GM23338 (cell line): Measurements from ENCODE around the gene CHRM5. TPM values are rescaled to one million over a fixed set of nuclear protein-coding genes. Genes with fewer than 3 reads are reported as not detected.

Experiments
- ATAC-seq: fragments of 200-7000 bp; cut with Tn5 transposase; 3 replicates; pipeline ENCODE4 v1.9.1; 2020
- DNase-seq: peaks from one replicate; pipeline ENCODE4 v3.0.0-alpha.2; 2015; ENCODE audit warnings: low spot score
- H2AFZ ChIP-seq: fragments of 200-600 bp; sonication (generic); 2 replicates; pipeline ENCODE4 v1.8.0; 2016; ENCODE audit warnings: antibody characterized with exemption, mild to moderate bottlenecking, moderate library complexity
- H3F3A ChIP-seq: fragments of 200-600 bp; sonication (generic); replicated peaks from 2 replicates; pipeline ENCODE4 v1.8.0; 2017; ENCODE audit warnings: antibody characterized with exemption, mixed run types, low read depth
- H3K27ac ChIP-seq: fragments of 200-600 bp; sonication (generic); 2 replicates; pipeline ENCODE4 v1.6.1; 2016; ENCODE audit warnings: low read depth
- H3K27me3 ChIP-seq: fragments of 200-600 bp; sonication (generic); 2 replicates; pipeline ENCODE4 v1.8.0; 2016; ENCODE audit warnings: mild to moderate bottlenecking, mixed run types, moderate library complexity; ENCODE audit not compliant: insufficient read depth
- H3K36me3 ChIP-seq: fragments of 200-600 bp; sonication (generic); 2 replicates; pipeline ENCODE4 v1.8.0; 2016; ENCODE audit warnings: mild to moderate bottlenecking; ENCODE audit not compliant: insufficient read depth
- H3K4me1 ChIP-seq: fragments of 200-600 bp; sonication (generic); 2 replicates; pipeline ENCODE4 v1.8.0; 2016; ENCODE audit warnings: mild to moderate bottlenecking, moderate library complexity; ENCODE audit not compliant: insufficient read depth
- H3K4me2 ChIP-seq: fragments of 200-600 bp; sonication (generic); 2 replicates; pipeline ENCODE4 v1.7.1; 2017; ENCODE audit warnings: mixed run types
- H3K4me3 ChIP-seq: fragments of 200-600 bp; sonication (generic); 2 replicates; pipeline ENCODE4 v1.6.1; 2016; ENCODE audit warnings: mixed run types
- H3K79me2 ChIP-seq: fragments of 200-600 bp; sonication (generic); replicated peaks from 2 replicates; pipeline ENCODE4 v1.8.0; 2017; ENCODE audit warnings: mild to moderate bottlenecking; ENCODE audit not compliant: insufficient read depth
- H3K9me2 ChIP-seq: fragments of 200-600 bp; sonication (generic); 2 replicates; pipeline ENCODE4 v1.8.0; 2017; ENCODE audit not compliant: insufficient read depth
- H4K20me1 ChIP-seq: fragments of 200-600 bp; sonication (generic); replicated peaks from 2 replicates; pipeline ENCODE4 v1.8.0; 2017; ENCODE audit warnings: mild to moderate bottlenecking; ENCODE audit not compliant: insufficient read depth
- H3K27ac Mint-ChIP-seq: 2 replicates; pipeline ENCODE4 v1.8.0; 2020; ENCODE audit warnings: inconsistent platforms, mild to moderate bottlenecking, moderate library complexity, mixed read lengths
- H3K27me3 Mint-ChIP-seq: 3 replicates; pipeline ENCODE4 v1.8.0; 2022; ENCODE audit warnings: low read depth, mild to moderate bottlenecking, moderate library complexity, mixed read lengths, inconsistent platforms; ENCODE audit not compliant: insufficient read depth, poor library complexity
- H3K36me3 Mint-ChIP-seq: 3 replicates; pipeline ENCODE4 v1.8.0; 2021; ENCODE audit warnings: low read depth, mild to moderate bottlenecking, inconsistent platforms, moderate library complexity, mixed read lengths
- H3K4me1 Mint-ChIP-seq: 3 replicates; pipeline ENCODE4 v1.8.0; 2020; ENCODE audit warnings: mild to moderate bottlenecking, inconsistent platforms, mixed read lengths
- H3K4me3 Mint-ChIP-seq: 3 replicates; pipeline ENCODE4 v1.8.0; 2021; ENCODE audit warnings: moderate library complexity, mild to moderate bottlenecking, inconsistent platforms, mixed read lengths
- H3K9me3 Mint-ChIP-seq: 3 replicates; pipeline ENCODE4 v1.8.0; 2020; ENCODE audit warnings: moderate library complexity, mild to moderate bottlenecking, inconsistent platforms, mixed read lengths
- CREB1 ChIP-seq: fragments of 250-450 bp; sonication (Bioruptor Pico); IDR thresholded peaks from 2 replicates; pipeline ENCODE4 v1.5.0; 2020; ENCODE audit warnings: low read depth, mild to moderate bottlenecking, moderate library complexity
- EZH2 ChIP-seq: fragments of 200-600 bp; sonication (generic); IDR thresholded peaks from one replicate; pipeline ENCODE4 v1.8.0; 2017; ENCODE audit warnings: antibody characterized with exemption, mild to moderate bottlenecking, low read depth; ENCODE audit not compliant: unreplicated experiment
- JUNB ChIP-seq: IDR thresholded peaks from one replicate; pipeline ENCODE4 v1.6.1; 2016; ENCODE audit warnings: antibody characterized with exemption; ENCODE audit not compliant: unreplicated experiment
- NANOG ChIP-seq: IDR thresholded peaks from 2 replicates; pipeline ENCODE4 v1.6.1; 2016; ENCODE audit warnings: antibody characterized with exemption, borderline replicate concordance
- POLR2AphosphoS5 ChIP-seq: IDR thresholded peaks from 2 replicates; pipeline ENCODE4 v1.6.1; 2016; ENCODE audit warnings: antibody characterized with exemption, low read depth
- STAT1 ChIP-seq: IDR thresholded peaks from one replicate; pipeline ENCODE4 v1.6.1; 2016; ENCODE audit warnings: antibody characterized with exemption; ENCODE audit not compliant: unreplicated experiment
- ZNF114 ChIP-seq: fragments of 250-450 bp; sonication (Bioruptor Pico); IDR thresholded peaks from 2 replicates; pipeline ENCODE4 v1.5.0; 2020; ENCODE audit warnings: mild to moderate bottlenecking, moderate library complexity
- ZNF331 ChIP-seq: fragments of 250-450 bp; sonication (Bioruptor Pico); IDR thresholded peaks from 2 replicates; pipeline ENCODE4 v1.5.0; 2020; ENCODE audit warnings: low read depth, mild to moderate bottlenecking, moderate library complexity
- polyA plus RNA-seq: library from polyadenylated mRNA; unstranded; fragments of >200 nt; fragmentation: Nextera tagmentation; extraction: Ambion mirVana; gene quantifications from 2 replicates; pipeline ENCODE4 v1.2.1, GENCODE V29; 2016
- total RNA-seq: library from RNA; depleted of rRNA; stranded (reverse); fragments of >200 nt; shearing (Covaris generic); gene quantifications from 2 replicates; pipeline ENCODE4 v1.2.3, GENCODE V29; 2014
- TF ChIP-seq, protein P1 (sequence below), 2 experiments: fragments of 200-600 bp in 1 of 2; sonication (generic) in 1 of 2; conservative IDR thresholded peaks; 2 replicates each; pipeline versions ENCODE4 v1.5.1 to v1.6.1; 2016 to 2017; ENCODE audit warnings: antibody characterized with exemption in 2 of 2, low read depth in 2 of 2, mild to moderate bottlenecking in 2 of 2, moderate library complexity in 1 of 2
- TF ChIP-seq, protein P2 (sequence below): IDR thresholded peaks from one replicate; pipeline ENCODE4 v1.6.1; 2018; ENCODE audit warnings: antibody characterized with exemption; ENCODE audit not compliant: unreplicated experiment
- TF ChIP-seq, protein P3 (sequence below): fragments of 250-450 bp; sonication (Bioruptor Pico); IDR thresholded peaks from 2 replicates; pipeline ENCODE4 v1.5.0; 2020; ENCODE audit warnings: mild to moderate bottlenecking, moderate library complexity

CHRM5 gene
- total and polyA plus RNA-seq, 2 experiments from 2014 or later = not detected

DNA sequence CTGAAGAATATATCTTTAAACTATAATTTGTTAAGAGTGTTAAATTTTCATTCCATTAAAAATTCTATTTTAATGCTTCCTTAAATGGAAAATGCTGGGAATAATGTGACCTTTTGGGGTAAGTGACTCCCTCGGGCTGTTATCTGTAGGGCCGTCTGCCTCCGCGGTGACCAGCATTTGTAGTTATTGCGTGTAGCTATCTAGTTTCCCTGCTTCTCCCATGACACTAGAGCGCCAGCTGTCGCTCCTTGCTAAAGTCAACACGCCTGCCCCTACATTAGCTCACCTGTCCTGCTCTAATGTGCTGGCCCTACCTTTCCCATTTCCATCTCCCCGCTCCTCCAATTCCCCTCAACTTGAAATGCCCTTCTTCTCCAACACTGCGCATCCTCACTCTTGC is 12.4 kb upstream of the CHRM5 start:
- Mint-ChIP-seq H3K27ac (no peak overlapping the region), H3K4me3 (no peak overlapping the region), H3K27me3 (peaks cover 2% of the 10 kb centered on the region), H3K36me3 (no peaks in the 10 kb centered on the region), H3K9me3 (peaks cover 3% of the 10 kb centered on the region; the same call in 1 of the 3 replicates), H3K4me1 (peaks cover 4% of the 10 kb centered on the region)
- no peaks in the 10 kb centered on the region for H3K9me2 ChIP-seq
- no peak for TF ChIP-seq ZNF331 (CRISPR knock-in tag)
- no peak overlapping the region for H3K4me3 ChIP-seq
- H3K79me2 ChIP-seq = no peaks in the 10 kb centered on the region
- H3K36me3 ChIP-seq = no peaks in the 10 kb centered on the region
- H4K20me1 ChIP-seq = peaks cover 2% of the 10 kb centered on the region; the same call in 1 of the 2 replicates
- no peak for DNase-seq
- H3K4me1 ChIP-seq = peaks cover 3% of the 10 kb centered on the region; the same call in 1 of the 2 replicates
- H3K27me3 ChIP-seq = no peaks in the 10 kb centered on the region
- no peak for ATAC-seq
- H2AFZ ChIP-seq = no peak overlapping the region
- no peak overlapping the region for H3K4me2 ChIP-seq
- H3K27ac ChIP-seq = no peak overlapping the region
- no peaks in the 10 kb centered on the region for H3F3A ChIP-seq

DNA sequence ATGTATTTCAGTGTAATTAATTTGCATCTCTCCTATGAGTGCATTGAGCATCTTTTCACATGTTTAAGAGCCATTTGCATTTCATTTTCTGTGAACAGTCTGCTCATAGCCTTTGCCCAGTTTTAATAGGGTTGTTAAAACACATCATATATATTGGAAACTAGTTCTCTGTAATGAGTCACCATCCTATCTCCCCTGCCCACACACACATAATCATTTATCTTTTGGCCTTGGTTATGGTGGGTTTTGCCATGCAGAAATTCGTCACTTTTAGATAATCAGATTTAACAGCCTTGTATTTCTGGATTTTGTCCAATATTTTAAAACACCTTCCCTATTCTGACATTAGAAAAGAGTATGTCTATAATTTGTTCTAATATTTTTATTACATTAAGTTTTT is 11.9 kb upstream of the CHRM5 start:
- DNase-seq = no peak
- H3K4me1 Mint-ChIP-seq = no peaks in the 10 kb centered on the region; the same call in 1 of the 3 replicates
- TF ChIP-seq, protein P1, sequence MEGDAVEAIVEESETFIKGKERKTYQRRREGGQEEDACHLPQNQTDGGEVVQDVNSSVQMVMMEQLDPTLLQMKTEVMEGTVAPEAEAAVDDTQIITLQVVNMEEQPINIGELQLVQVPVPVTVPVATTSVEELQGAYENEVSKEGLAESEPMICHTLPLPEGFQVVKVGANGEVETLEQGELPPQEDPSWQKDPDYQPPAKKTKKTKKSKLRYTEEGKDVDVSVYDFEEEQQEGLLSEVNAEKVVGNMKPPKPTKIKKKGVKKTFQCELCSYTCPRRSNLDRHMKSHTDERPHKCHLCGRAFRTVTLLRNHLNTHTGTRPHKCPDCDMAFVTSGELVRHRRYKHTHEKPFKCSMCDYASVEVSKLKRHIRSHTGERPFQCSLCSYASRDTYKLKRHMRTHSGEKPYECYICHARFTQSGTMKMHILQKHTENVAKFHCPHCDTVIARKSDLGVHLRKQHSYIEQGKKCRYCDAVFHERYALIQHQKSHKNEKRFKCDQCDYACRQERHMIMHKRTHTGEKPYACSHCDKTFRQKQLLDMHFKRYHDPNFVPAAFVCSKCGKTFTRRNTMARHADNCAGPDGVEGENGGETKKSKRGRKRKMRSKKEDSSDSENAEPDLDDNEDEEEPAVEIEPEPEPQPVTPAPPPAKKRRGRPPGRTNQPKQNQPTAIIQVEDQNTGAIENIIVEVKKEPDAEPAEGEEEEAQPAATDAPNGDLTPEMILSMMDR (conservative IDR thresholded peaks at IDR 0.05; ENCODE audit: low read depth in 2 of 2) = no peak
- TF ChIP-seq CREB1 (CRISPR knock-in tag) = no peak
- no peak for TF ChIP-seq EZH2
- no peak for TF ChIP-seq JUNB
- TF ChIP-seq POLR2AphosphoS5 = no peak
- TF ChIP-seq, protein P2, sequence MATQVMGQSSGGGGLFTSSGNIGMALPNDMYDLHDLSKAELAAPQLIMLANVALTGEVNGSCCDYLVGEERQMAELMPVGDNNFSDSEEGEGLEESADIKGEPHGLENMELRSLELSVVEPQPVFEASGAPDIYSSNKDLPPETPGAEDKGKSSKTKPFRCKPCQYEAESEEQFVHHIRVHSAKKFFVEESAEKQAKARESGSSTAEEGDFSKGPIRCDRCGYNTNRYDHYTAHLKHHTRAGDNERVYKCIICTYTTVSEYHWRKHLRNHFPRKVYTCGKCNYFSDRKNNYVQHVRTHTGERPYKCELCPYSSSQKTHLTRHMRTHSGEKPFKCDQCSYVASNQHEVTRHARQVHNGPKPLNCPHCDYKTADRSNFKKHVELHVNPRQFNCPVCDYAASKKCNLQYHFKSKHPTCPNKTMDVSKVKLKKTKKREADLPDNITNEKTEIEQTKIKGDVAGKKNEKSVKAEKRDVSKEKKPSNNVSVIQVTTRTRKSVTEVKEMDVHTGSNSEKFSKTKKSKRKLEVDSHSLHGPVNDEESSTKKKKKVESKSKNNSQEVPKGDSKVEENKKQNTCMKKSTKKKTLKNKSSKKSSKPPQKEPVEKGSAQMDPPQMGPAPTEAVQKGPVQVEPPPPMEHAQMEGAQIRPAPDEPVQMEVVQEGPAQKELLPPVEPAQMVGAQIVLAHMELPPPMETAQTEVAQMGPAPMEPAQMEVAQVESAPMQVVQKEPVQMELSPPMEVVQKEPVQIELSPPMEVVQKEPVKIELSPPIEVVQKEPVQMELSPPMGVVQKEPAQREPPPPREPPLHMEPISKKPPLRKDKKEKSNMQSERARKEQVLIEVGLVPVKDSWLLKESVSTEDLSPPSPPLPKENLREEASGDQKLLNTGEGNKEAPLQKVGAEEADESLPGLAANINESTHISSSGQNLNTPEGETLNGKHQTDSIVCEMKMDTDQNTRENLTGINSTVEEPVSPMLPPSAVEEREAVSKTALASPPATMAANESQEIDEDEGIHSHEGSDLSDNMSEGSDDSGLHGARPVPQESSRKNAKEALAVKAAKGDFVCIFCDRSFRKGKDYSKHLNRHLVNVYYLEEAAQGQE = no peak
- TF ChIP-seq, protein P3, sequence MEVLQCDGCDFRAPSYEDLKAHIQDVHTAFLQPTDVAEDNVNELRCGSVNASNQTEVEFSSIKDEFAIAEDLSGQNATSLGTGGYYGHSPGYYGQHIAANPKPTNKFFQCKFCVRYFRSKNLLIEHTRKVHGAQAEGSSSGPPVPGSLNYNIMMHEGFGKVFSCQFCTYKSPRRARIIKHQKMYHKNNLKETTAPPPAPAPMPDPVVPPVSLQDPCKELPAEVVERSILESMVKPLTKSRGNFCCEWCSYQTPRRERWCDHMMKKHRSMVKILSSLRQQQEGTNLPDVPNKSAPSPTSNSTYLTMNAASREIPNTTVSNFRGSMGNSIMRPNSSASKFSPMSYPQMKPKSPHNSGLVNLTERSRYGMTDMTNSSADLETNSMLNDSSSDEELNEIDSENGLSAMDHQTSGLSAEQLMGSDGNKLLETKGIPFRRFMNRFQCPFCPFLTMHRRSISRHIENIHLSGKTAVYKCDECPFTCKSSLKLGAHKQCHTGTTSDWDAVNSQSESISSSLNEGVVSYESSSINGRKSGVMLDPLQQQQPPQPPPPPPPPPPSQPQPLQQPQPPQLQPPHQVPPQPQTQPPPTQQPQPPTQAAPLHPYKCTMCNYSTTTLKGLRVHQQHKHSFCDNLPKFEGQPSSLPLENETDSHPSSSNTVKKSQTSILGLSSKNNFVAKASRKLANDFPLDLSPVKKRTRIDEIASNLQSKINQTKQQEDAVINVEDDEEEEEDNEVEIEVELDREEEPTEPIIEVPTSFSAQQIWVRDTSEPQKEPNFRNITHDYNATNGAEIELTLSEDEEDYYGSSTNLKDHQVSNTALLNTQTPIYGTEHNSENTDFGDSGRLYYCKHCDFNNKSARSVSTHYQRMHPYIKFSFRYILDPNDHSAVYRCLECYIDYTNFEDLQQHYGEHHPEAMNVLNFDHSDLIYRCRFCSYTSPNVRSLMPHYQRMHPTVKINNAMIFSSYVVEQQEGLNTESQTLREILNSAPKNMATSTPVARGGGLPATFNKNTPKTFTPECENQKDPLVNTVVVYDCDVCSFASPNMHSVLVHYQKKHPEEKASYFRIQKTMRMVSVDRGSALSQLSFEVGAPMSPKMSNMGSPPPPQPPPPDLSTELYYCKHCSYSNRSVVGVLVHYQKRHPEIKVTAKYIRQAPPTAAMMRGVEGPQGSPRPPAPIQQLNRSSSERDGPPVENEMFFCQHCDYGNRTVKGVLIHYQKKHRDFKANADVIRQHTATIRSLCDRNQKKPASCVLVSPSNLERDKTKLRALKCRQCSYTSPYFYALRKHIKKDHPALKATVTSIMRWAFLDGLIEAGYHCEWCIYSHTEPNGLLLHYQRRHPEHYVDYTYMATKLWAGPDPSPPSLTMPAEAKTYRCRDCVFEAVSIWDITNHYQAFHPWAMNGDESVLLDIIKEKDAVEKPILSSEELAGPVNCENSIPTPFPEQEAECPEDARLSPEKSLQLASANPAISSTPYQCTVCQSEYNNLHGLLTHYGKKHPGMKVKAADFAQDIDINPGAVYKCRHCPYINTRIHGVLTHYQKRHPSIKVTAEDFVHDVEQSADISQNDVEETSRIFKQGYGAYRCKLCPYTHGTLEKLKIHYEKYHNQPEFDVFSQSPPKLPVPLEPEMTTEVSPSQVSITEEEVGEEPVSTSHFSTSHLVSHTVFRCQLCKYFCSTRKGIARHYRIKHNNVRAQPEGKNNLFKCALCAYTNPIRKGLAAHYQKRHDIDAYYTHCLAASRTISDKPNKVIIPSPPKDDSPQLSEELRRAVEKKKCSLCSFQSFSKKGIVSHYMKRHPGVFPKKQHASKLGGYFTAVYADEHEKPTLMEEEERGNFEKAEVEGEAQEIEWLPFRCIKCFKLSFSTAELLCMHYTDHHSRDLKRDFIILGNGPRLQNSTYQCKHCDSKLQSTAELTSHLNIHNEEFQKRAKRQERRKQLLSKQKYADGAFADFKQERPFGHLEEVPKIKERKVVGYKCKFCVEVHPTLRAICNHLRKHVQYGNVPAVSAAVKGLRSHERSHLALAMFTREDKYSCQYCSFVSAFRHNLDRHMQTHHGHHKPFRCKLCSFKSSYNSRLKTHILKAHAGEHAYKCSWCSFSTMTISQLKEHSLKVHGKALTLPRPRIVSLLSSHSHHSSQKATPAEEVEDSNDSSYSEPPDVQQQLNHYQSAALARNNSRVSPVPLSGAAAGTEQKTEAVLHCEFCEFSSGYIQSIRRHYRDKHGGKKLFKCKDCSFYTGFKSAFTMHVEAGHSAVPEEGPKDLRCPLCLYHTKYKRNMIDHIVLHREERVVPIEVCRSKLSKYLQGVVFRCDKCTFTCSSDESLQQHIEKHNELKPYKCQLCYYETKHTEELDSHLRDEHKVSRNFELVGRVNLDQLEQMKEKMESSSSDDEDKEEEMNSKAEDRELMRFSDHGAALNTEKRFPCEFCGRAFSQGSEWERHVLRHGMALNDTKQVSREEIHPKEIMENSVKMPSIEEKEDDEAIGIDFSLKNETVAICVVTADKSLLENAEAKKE (CRISPR knock-in tag) = no peak
- TF ChIP-seq STAT1 = no peak
- no peak for TF ChIP-seq ZNF114 (CRISPR knock-in tag)
- TF ChIP-seq ZNF331 (CRISPR knock-in tag) = no peak
- no peak for TF ChIP-seq NANOG

More for the DNA sequence above, 11.9 kb upstream of the CHRM5 start:
- no peaks in the 10 kb centered on the region for H3K36me3 Mint-ChIP-seq
- H3K4me3 ChIP-seq = no peak overlapping the region
- no peak overlapping the region for H3K27ac ChIP-seq
- H3F3A ChIP-seq = no peaks in the 10 kb centered on the region
- H3K9me2 ChIP-seq = no peaks in the 10 kb centered on the region
- no peak overlapping the region for H2AFZ ChIP-seq
- no peaks in the 10 kb centered on the region for H3K27me3 ChIP-seq
- ATAC-seq = no peak
- H3K4me1 ChIP-seq = no peaks in the 10 kb centered on the region
- H3K4me3 Mint-ChIP-seq = no peak overlapping the region
- H3K27ac Mint-ChIP-seq = no peak overlapping the region
- no peaks in the 10 kb centered on the region for H3K79me2 ChIP-seq
- H3K9me3 Mint-ChIP-seq = peaks cover 3% of the 10 kb centered on the region; the same call in 1 of the 3 replicates
- no peaks in the 10 kb centered on the region for H3K36me3 ChIP-seq
- H4K20me1 ChIP-seq = peaks cover 2% of the 10 kb centered on the region; the same call in 1 of the 2 replicates
- no peak overlapping the region for H3K4me2 ChIP-seq
- peaks cover 2% of the 10 kb centered on the region for H3K27me3 Mint-ChIP-seq
